ENCODE results near the gene GALNT6. TPM values are rescaled to one million over a fixed set of nuclear protein-coding genes. Genes with fewer than 3 reads are reported as not detected.

GALNT6 gene
- total RNA-seq, 1 donor from 2014 or later = 67.2 TPM

DNA sequence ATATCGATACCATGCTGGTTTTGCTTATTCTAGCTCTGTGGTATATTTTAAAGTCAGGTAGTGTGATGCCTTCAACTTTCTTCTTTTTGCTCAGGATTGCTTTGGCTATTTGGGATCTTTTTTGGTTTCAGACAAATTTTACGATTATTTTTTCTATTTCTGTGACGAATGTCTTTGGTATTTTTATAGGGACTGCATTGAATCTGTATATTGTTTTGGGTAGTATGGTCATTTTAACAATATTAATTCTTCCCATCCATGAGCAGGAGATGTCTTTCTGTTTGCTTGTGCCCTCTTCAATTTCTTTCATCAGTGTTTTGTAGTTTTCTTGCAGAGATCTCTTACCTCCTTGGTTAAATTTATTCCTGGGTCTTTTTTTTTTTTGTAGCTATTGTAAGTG, 22.6 kb upstream of the GALNT6 start:
- DNase-seq (ENCODE audit: low spot score in 2 of 2) = no peak
- Histone ChIP-seq H3K27ac (no peak overlapping the region), H3K9me3 (no peaks in the 10 kb centered on the region), H3K27me3 (no peaks in the 10 kb centered on the region), H3K36me3 (no peaks in the 10 kb centered on the region), H3K4me3 (no peak overlapping the region), H3K4me1 (no peaks in the 10 kb centered on the region)
- TF ChIP-seq CTCF (IDR thresholded peaks at IDR 0.05) = no peak
- intact Hi-C loops (cut with DNase I) = no loop called here

GRCh38 chr12:51413149-51413548, 21.9 kb upstream of the GALNT6 start:
- DNase-seq (ENCODE audit: low spot score in 2 of 2) = no peak
- no peak for TF ChIP-seq CTCF (IDR thresholded peaks at IDR 0.05)
- no peaks in the 10 kb centered on the region for H3K36me3 ChIP-seq
- H3K27ac ChIP-seq = no peak overlapping the region
- H3K9me3 ChIP-seq = no peaks in the 10 kb centered on the region
- intact Hi-C loops (cut with DNase I) = no loop called here
- H3K4me3 ChIP-seq = no peak overlapping the region
- no peaks in the 10 kb centered on the region for H3K27me3 ChIP-seq
- H3K4me1 ChIP-seq = no peaks in the 10 kb centered on the region

GRCh38 chr12:51409846-51410245, 18.6 kb upstream of the GALNT6 start:
- Histone ChIP-seq H3K36me3 (no peaks in the 10 kb centered on the region), H3K4me3 (no peak overlapping the region), H3K27ac (no peak overlapping the region), H3K9me3 (no peaks in the 10 kb centered on the region), H3K4me1 (no peaks in the 10 kb centered on the region), H3K27me3 (no peaks in the 10 kb centered on the region)
- no peak for DNase-seq (ENCODE audit: low spot score in 2 of 2)
- no peak for TF ChIP-seq CTCF (IDR thresholded peaks at IDR 0.05)
- intact Hi-C loops (cut with DNase I) = no loop called here

DNA sequence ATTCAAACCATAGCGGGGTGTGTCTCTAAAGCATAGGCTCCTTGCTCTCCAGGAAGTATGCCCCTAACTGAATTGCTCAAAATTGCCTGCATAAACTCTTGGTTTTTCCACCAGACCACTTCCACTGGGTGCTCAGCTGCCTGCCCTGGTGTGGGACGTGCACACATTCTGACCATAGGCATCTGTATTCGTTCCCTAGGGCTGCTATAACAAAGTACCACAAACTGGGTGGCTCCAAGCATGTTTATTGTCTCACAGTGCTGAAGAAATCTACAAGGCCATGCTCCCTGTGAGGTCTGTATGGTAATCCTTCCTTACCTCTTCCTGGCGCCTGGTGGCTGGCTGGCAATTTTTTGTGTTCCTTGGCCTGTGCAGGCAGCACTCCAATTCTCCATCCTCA, 16.4 kb upstream of the GALNT6 start:
- DNase-seq (ENCODE audit: low spot score in 2 of 2) = no peak
- Histone ChIP-seq H3K36me3 (no peaks in the 10 kb centered on the region), H3K27me3 (no peaks in the 10 kb centered on the region), H3K27ac (no peak overlapping the region), H3K4me3 (no peak overlapping the region), H3K4me1 (no peaks in the 10 kb centered on the region), H3K9me3 (no peaks in the 10 kb centered on the region)
- intact Hi-C loops (cut with DNase I) = no loop called here
- no peak for TF ChIP-seq CTCF (IDR thresholded peaks at IDR 0.05)

- intact Hi-C loops (cut with DNase I) = no loop called here
- TF ChIP-seq CTCF (IDR thresholded peaks at IDR 0.05) = no peak
- DNase-seq (ENCODE audit: low spot score in 2 of 2) = no peak
- no peak overlapping the region for H3K4me3 ChIP-seq
- H3K27ac ChIP-seq = no peak overlapping the region
- H3K4me1 ChIP-seq = no peaks in the 10 kb centered on the region
- H3K9me3 ChIP-seq = no peaks in the 10 kb centered on the region
- H3K27me3 ChIP-seq = no peaks in the 10 kb centered on the region
- H3K36me3 ChIP-seq = no peaks in the 10 kb centered on the region
These were observed 15.7 kb upstream of the GALNT6 start for GRCh38 chr12:51406859-51407258.

DNA sequence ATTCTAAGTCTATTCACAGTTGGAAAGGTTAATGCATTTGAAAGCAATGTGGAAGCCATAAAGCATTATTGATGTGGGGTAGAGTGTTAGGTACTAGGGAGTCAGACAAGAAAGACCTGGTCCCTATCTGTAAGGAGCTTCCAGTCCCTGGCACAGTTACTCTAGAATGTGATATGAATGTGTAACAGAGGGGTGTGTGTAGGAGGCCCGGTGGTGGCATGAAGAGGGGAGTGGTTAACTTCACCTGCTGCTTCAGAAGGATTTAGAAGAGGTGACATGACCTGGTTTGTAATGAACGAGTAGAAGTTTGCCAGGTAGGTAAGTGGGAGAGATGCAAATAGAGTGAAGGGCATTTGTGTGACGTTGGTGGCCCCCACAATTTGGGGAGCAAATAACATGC, 15.1 kb upstream of the GALNT6 start:
- intact Hi-C loops (cut with DNase I) = no loop called here
- Histone ChIP-seq H3K36me3 (no peaks in the 10 kb centered on the region), H3K27me3 (no peaks in the 10 kb centered on the region), H3K27ac (no peak overlapping the region), H3K4me1 (no peaks in the 10 kb centered on the region), H3K4me3 (no peak overlapping the region), H3K9me3 (no peaks in the 10 kb centered on the region)
- no peak for DNase-seq (ENCODE audit: low spot score in 2 of 2)
- no peak for TF ChIP-seq CTCF (IDR thresholded peaks at IDR 0.05)

Data from ascending aorta (tissue), 2 donors.